Liver (tissue), 9 donors: Measurements from ENCODE around the gene PAX5. TPM values are rescaled to one million over a fixed set of nuclear protein-coding genes. Genes with fewer than 3 reads are reported as not detected.

Source experiments
- DNase-seq: peaks from one replicate; pipeline ENCODE4 v3.0.0-alpha.2; 2017; ENCODE audit warnings: low spot score
- H3K27ac ChIP-seq, 2 donors: one replicate each; pipeline ENCODE4 v1.7.0; 2013; ENCODE audit warnings: inconsistent platforms in 2 of 2, low read length in 2 of 2, control low read depth in 1 of 2, low read depth in 1 of 2, mild to moderate bottlenecking in 1 of 2
- H3K27me3 ChIP-seq, 4 donors: one replicate each; pipeline versions ENCODE4 v1.6.1 to v1.7.0; 2013; ENCODE audit warnings: low read length in 3 of 4, inconsistent platforms in 1 of 4, mild to moderate bottlenecking in 1 of 4, moderate library complexity in 1 of 4; ENCODE audit not compliant: control insufficient read depth in 4 of 4, insufficient read depth in 4 of 4
- H3K36me3 ChIP-seq, 4 donors: one replicate each; pipeline versions ENCODE4 v1.6.1 to v1.7.0; 2013; ENCODE audit warnings: low read length in 3 of 4, mild to moderate bottlenecking in 3 of 4, low read depth in 1 of 4, moderate library complexity in 1 of 4; ENCODE audit not compliant: control insufficient read depth in 4 of 4, insufficient read depth in 3 of 4
- H3K4me1 ChIP-seq, 4 donors: one replicate each; pipeline versions ENCODE4 v1.6.1 to v1.7.0; 2013; ENCODE audit warnings: low read length in 3 of 4, mild to moderate bottlenecking in 3 of 4, moderate library complexity in 1 of 4; ENCODE audit not compliant: control insufficient read depth in 4 of 4, insufficient read depth in 4 of 4
- H3K4me3 ChIP-seq, 3 donors: one replicate each; pipeline versions ENCODE4 v1.6.1 to v1.7.0; 2013; ENCODE audit warnings: low read length in 3 of 3, control low read depth in 1 of 3, low read depth in 1 of 3, mild to moderate bottlenecking in 1 of 3
- H3K9ac ChIP-seq, 2 donors: one replicate each; pipeline ENCODE4 v1.7.0; 2013; ENCODE audit warnings: low read length in 2 of 2, mild to moderate bottlenecking in 2 of 2, moderate library complexity in 2 of 2, control low read depth in 1 of 2, low read depth in 1 of 2
- H3K9me3 ChIP-seq, 4 donors: one replicate each; pipeline versions ENCODE4 v1.6.1 to v1.7.0; 2013; ENCODE audit warnings: low read length in 3 of 4; ENCODE audit not compliant: control insufficient read depth in 4 of 4
- ATF3 ChIP-seq: IDR thresholded peaks from 2 replicates; pipeline ENCODE4 v1.6.1; 2016; ENCODE audit warnings: antibody characterized with exemption
- CTCF ChIP-seq: fragments of 150-350 bp; IDR thresholded peaks from 2 replicates; pipeline ENCODE4 v1.5.1; 2017; ENCODE audit warnings: improper control_type of control experiment, low read depth, low read length; ENCODE audit not compliant: missing input control
- FOXA1 ChIP-seq: IDR thresholded peaks from 2 replicates; pipeline ENCODE4 v1.6.1; 2016; ENCODE audit warnings: antibody characterized with exemption
- FOXA2 ChIP-seq: IDR thresholded peaks from 2 replicates; pipeline ENCODE4 v1.6.1; 2016; ENCODE audit warnings: antibody characterized with exemption
- GABPA ChIP-seq, 2 donors: IDR thresholded peaks in 1 of 2; conservative IDR thresholded peaks in 1 of 2; 2 replicates each; pipeline ENCODE4 v1.6.1; 2016; ENCODE audit warnings: antibody characterized with exemption in 2 of 2, mild to moderate bottlenecking in 1 of 2, moderate library complexity in 1 of 2
- HNF4A ChIP-seq, 2 donors: conservative IDR thresholded peaks; 2 replicates each; pipeline ENCODE4 v1.6.1; 2016; ENCODE audit warnings: antibody characterized with exemption in 2 of 2, mild to moderate bottlenecking in 2 of 2
- HNF4G ChIP-seq: IDR thresholded peaks from 2 replicates; pipeline ENCODE4 v1.6.1; 2016; ENCODE audit warnings: antibody characterized with exemption
- JUND ChIP-seq, 2 donors: IDR thresholded peaks; 2 replicates each; pipeline ENCODE4 v1.6.1; 2016; ENCODE audit warnings: antibody characterized with exemption in 2 of 2
- MAX ChIP-seq: IDR thresholded peaks from 2 replicates; pipeline ENCODE4 v1.6.1; 2016; ENCODE audit warnings: antibody characterized with exemption
- NR2F2 ChIP-seq: IDR thresholded peaks from 2 replicates; pipeline ENCODE4 v1.6.1; 2016; ENCODE audit warnings: antibody characterized with exemption
- RAD21 ChIP-seq, 2 donors: IDR thresholded peaks; 2 replicates each; pipeline ENCODE4 v1.6.1; 2016; ENCODE audit warnings: antibody characterized with exemption in 2 of 2, mild to moderate bottlenecking in 2 of 2
- REST ChIP-seq: IDR thresholded peaks from 2 replicates; pipeline ENCODE4 v1.6.1; 2016; ENCODE audit warnings: antibody characterized with exemption, mild to moderate bottlenecking
- RXRA ChIP-seq, 2 donors: IDR thresholded peaks; 2 replicates each; pipeline ENCODE4 v1.6.1; 2017 to 2018; ENCODE audit warnings: antibody characterized with exemption in 2 of 2, mild to moderate bottlenecking in 1 of 2
- SP1 ChIP-seq: IDR thresholded peaks from 2 replicates; pipeline ENCODE4 v1.6.1; 2018; ENCODE audit warnings: antibody characterized with exemption, mild to moderate bottlenecking
- TAF1 ChIP-seq: conservative IDR thresholded peaks from 2 replicates; pipeline ENCODE4 v1.6.1; 2016; ENCODE audit warnings: antibody characterized with exemption, mild to moderate bottlenecking
- YY1 ChIP-seq: IDR thresholded peaks from 2 replicates; pipeline ENCODE4 v1.6.1; 2016; ENCODE audit warnings: antibody characterized with exemption, mild to moderate bottlenecking
- ZBTB33 ChIP-seq: IDR thresholded peaks from 2 replicates; pipeline ENCODE4 v1.6.1; 2016; ENCODE audit warnings: antibody characterized with exemption
- WGBS: extraction: QIAGEN DNeasy Blood & Tissue Kit; methylation state at CpG from one replicate; pipeline ENCODE4 v1.1.7; 2013; 5-methylcytosine and 5-hydroxymethylcytosine counted together
- polyA plus RNA-seq, 2 donors: library from polyadenylated mRNA; stranded (reverse) in 1 of 2; unstranded in 1 of 2; fragments of 200-250 nt in 1 of 2; fragments of >200 nt in 1 of 2; fragmentation: Nextera tagmentation in 1 of 2; extraction: Ambion mirVana in 1 of 2; gene quantifications; one replicate each; pipeline versions ENCODE4 v1.2.1 to v1.2.3, GENCODE V29; 2013 to 2015
- total RNA-seq, 2 donors: library from RNA; depleted of rRNA; stranded (reverse); fragments of >200 nt; gene quantifications; one replicate each; pipeline ENCODE4 v1.2.3, GENCODE V29; 2014
- donor health status: healthy.
- donor health status: healthy.
- donor health status: healthy.
- donor health status: healthy.
- donor health status: healthy.

Gene PAX5
- total and polyA plus RNA-seq, 4 donors: 0.05 to 2.7 (median 0.11) TPM

- H3K36me3 ChIP-seq: no peaks in the 10 kb centered on the region
- H3K9me3 ChIP-seq: no peaks in the 10 kb centered on the region
- H3K4me1 ChIP-seq: no peaks in the 10 kb centered on the region
- no peak overlapping the region for H3K27ac ChIP-seq
- H3K27me3 ChIP-seq: peaks cover 0 to 8% (median 0%) of the 10 kb centered on the region in 4 donors
- DNase-seq: no peak
- H3K4me3 ChIP-seq: no peak overlapping the region
- TF ChIP-seq NR2F2 (no peak), FOXA2 (no peak), RAD21 (IDR thresholded peaks at IDR 0.05) (no peak), YY1 (no peak), FOXA1 (no peak), GABPA (IDR thresholded peaks at IDR 0.05 in 1 of 2, conservative IDR thresholded peaks at IDR 0.05 in 1 of 2) (no peak), JUND (IDR thresholded peaks at IDR 0.05) (no peak), REST (no peak), ATF3 (no peak), SP1 (no peak), MAX (no peak), HNF4G (no peak), ZBTB33 (no peak), TAF1 (no peak), HNF4A (conservative IDR thresholded peaks at IDR 0.05) (no peak), CTCF (no peak), RXRA (IDR thresholded peaks at IDR 0.05) (no peak)
- 93% methylated on average over 2 of the region's 2 CpGs for WGBS
- no peak overlapping the region for H3K9ac ChIP-seq
Measured at GRCh38 chr9:36928210-36928609, 105.9 kb downstream of the PAX5 start.
